Measurements from ENCODE around the gene ZNF214. TPM values are rescaled to one million over a fixed set of nuclear protein-coding genes. Genes with fewer than 3 reads are reported as not detected.
"Not testable (repeated sequence)": the region's sequence is repeated elsewhere in the genome, so short reads cannot be mapped to it uniquely, and the experiment has no call there.

Gene ZNF214
- total RNA-seq, 1 donor from 2014 or later: not detected

DNA sequence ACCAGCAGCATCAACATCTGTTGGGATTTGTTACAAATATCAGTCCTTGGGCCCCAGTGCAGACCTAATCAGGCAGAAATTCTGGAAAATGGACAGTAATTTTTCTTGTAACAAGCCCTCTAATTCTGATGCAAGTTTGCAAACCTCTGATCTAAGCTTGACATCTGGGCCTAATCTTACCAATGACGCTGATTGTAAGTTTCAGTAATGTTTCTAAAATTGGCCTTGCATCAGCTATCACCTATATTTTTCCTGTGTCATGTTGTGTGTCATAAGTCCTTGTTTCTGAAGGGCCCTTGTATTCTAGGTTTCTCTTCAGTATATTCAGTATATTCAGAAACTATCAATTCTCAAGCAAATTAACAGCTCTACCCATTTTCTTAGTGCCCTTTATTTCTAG, 57.5 kb downstream of the ZNF214 start:
- no peaks in the 10 kb centered on the region for H3K36me3 ChIP-seq
- DNase-seq (ENCODE audit: low spot score in 2 of 2): no peak
- intact Hi-C loops (cut with DNase I): no loop called here
- H3K27ac ChIP-seq: no peak overlapping the region
- H3K9me3 ChIP-seq: peaks cover 0 to 4% of the 10 kb centered on the region in 2 donors
- TF ChIP-seq, protein P1, sequence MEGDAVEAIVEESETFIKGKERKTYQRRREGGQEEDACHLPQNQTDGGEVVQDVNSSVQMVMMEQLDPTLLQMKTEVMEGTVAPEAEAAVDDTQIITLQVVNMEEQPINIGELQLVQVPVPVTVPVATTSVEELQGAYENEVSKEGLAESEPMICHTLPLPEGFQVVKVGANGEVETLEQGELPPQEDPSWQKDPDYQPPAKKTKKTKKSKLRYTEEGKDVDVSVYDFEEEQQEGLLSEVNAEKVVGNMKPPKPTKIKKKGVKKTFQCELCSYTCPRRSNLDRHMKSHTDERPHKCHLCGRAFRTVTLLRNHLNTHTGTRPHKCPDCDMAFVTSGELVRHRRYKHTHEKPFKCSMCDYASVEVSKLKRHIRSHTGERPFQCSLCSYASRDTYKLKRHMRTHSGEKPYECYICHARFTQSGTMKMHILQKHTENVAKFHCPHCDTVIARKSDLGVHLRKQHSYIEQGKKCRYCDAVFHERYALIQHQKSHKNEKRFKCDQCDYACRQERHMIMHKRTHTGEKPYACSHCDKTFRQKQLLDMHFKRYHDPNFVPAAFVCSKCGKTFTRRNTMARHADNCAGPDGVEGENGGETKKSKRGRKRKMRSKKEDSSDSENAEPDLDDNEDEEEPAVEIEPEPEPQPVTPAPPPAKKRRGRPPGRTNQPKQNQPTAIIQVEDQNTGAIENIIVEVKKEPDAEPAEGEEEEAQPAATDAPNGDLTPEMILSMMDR (IDR thresholded peaks at IDR 0.05): no peak
- no peak overlapping the region for H3K4me3 ChIP-seq
- no peaks in the 10 kb centered on the region for H3K27me3 ChIP-seq
- no peaks in the 10 kb centered on the region for H3K4me1 ChIP-seq

DNA sequence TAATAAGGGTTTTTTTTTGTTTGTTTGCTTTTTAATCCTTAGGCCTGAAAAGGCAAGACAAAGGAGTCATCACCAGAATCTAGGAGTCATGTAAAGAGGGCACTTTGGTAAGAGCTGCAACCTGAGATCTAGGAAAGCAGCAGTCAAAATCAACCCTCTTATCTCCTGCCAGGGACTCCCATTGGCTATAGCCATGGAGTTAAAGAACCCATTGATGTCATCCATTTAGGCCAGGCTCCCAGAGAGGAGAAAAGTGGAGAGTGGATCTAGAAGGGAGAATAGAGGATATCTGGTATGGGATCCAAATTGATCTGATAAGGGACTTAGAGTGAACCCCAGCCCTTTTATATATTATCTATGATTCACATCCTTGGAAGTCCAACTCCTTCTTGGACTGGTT, 58.0 kb downstream of the ZNF214 start:
- H3K4me3 ChIP-seq: no peak overlapping the region
- TF ChIP-seq, protein P1 (IDR thresholded peaks at IDR 0.05): no peak

DNA sequence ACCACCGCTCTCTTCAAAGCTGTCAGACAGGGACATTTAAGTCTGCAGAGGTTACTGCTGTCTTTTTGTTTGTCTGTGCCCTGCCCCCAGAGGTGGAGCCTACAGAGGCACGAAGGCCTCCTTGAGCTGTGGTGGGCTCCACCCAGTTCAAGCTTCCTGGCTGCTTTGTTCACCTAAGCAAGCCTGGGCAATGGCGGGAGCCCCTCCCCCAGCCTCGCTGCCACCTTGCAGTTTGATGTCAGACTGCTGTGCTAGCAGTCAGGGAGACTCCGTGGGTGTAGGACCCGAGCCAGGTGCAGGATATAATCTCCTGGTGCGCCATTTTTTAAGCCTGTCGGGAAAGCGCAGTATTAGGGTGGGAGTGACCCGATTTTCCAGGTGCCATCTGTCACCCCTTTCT, 65.9 kb downstream of the ZNF214 start:
- H3K27me3 ChIP-seq; intact Hi-C loops (cut with DNase I); H3K36me3 ChIP-seq; DNase-seq (ENCODE audit: low spot score in 2 of 2); H3K4me1 ChIP-seq; H3K9me3 ChIP-seq; H3K4me3 ChIP-seq; H3K27ac ChIP-seq: not testable (repeated sequence)

More for the DNA sequence above, 58.0 kb downstream of the ZNF214 start:
- no peaks in the 10 kb centered on the region for H3K36me3 ChIP-seq
- H3K27ac ChIP-seq: no peak overlapping the region
- intact Hi-C loops (cut with DNase I): no loop called here
- no peaks in the 10 kb centered on the region for H3K4me1 ChIP-seq
- DNase-seq (ENCODE audit: low spot score in 2 of 2): no peak
- no peaks in the 10 kb centered on the region for H3K27me3 ChIP-seq
- H3K9me3 ChIP-seq: peaks cover 0 to 4% of the 10 kb centered on the region in 2 donors

Other genes with a start within 250 kb of the ZNF214 start
- 0.43 TPM for gene OR2AG2, start 248.4 kb downstream of the ZNF214 start, total RNA-seq
- gene OR2AG1, start 237.3 kb downstream of the ZNF214 start, total RNA-seq: not detected
- gene OR6A2, start 220.7 kb downstream of the ZNF214 start, total RNA-seq: not detected
- gene OR10A5, start 174.7 kb downstream of the ZNF214 start, total RNA-seq: not detected
- not detected for gene OR10A2, start 157.3 kb downstream of the ZNF214 start, total RNA-seq
- gene OR10A4, start 143.7 kb downstream of the ZNF214 start, total RNA-seq: not detected
- not detected for gene OR2D2, start 127.8 kb downstream of the ZNF214 start, total RNA-seq
- not detected for gene OR2D3, start 99.3 kb downstream of the ZNF214 start, total RNA-seq
- gene ZNF215, start 93.9 kb downstream of the ZNF214 start, total RNA-seq: not detected
- gene NLRP14, start 133 bp upstream of the ZNF214 start, total RNA-seq: not detected
- gene RBMXL2, start 68.7 kb upstream of the ZNF214 start, total RNA-seq: not detected
- gene SYT9, start 231.6 kb upstream of the ZNF214 start, total RNA-seq: 3.1 TPM

All from ascending aorta (tissue), 2 donors.